ENCODE measurements around the gene NDUFA7. TPM values are rescaled to one million over a fixed set of nuclear protein-coding genes. Genes with fewer than 3 reads are reported as not detected.
A peak's percentile ranks its signal among the peaks of the same experiment; 100 is the strongest.
"Not testable (repeated sequence)": the region's sequence is repeated elsewhere in the genome, so short reads cannot be mapped to it uniquely, and the experiment has no call there.

The NDUFA7 gene
- total and polyA plus RNA-seq, 2 experiments from 2014 or later, result 17.6 to 108 TPM

GRCh38 chr19:8269724-8270123, 51.5 kb downstream of the NDUFA7 start:
- 92 to 100% methylated on average over 3 of the region's 3 CpGs for WGBS, 2 experiments (ENCODE audit: low coverage in 1 of 2, low lambda C conversion rate in 2 of 2, missing lambda C conversion rate in 2 of 2)
- in situ Hi-C loops (cut with MboI), result loop anchor here (5.0 kb wide), 1 partner anchor 43 kb away; no protein-coding TSS in a partner anchor
- H3K36me3 ChIP-seq (ENCODE audit: low read depth), result no peaks in the 10 kb centered on the region

DNA sequence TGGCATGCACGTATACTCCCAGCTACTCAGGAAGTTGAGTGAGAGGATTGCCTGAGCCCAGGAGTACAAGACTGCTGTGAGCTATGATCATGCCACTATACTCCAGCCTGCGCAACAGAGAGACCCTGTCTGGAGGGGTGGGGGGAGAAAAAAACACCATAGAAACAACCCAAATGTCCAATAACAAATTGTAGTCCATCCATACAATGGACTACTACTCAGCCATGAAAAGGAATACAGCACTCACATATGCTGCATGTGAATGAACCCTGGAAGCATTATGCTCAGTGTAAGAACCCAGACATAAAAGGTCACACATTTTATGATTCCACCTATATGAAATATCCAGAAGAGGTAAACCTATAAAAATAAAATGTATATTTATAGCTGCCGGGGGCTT, 55.3 kb downstream of the NDUFA7 start:
- Histone ChIP-seq H3K27ac (no peak overlapping the region), H4K20me1 (ENCODE audit: insufficient read depth) (no peaks in the 10 kb centered on the region), H2AFZ (no peak overlapping the region), H3K27me3 (replicated peaks; ENCODE audit: insufficient read depth) (no peaks in the 10 kb centered on the region), H3K79me2 (ENCODE audit: insufficient read depth) (no peaks in the 10 kb centered on the region), H3K9me3 (ENCODE audit: low read depth) (no peaks in the 10 kb centered on the region), H3K36me3 (ENCODE audit: low read depth) (no peaks in the 10 kb centered on the region), H3K9ac (no peak overlapping the region), H3K4me1 (ENCODE audit: insufficient read depth) (no peaks in the 10 kb centered on the region), H3K4me3 (no peak overlapping the region), H3K9me2 (ENCODE audit: insufficient read depth) (no peaks in the 10 kb centered on the region), H3F3A (ENCODE audit: insufficient read depth) (no peaks in the 10 kb centered on the region), H3K4me2 (ENCODE audit: unreplicated experiment) (no peak overlapping the region)
- WGBS, 2 experiments (ENCODE audit: low coverage in 1 of 2, low lambda C conversion rate in 2 of 2, missing lambda C conversion rate in 2 of 2), result 61 to 63% methylated on average over 3 of the region's 3 CpGs
- in situ Hi-C loops (cut with MboI), result loop anchor here (5.0 kb wide), 1 partner anchor 46 kb away; no protein-coding TSS in a partner anchor
- no peak for DNase-seq
- TF ChIP-seq EZH2phosphoT487 (IDR thresholded peaks at IDR 0.05; ENCODE audit: insufficient read depth, low read depth), result no peak
- no peak for TF ChIP-seq EZH2 (IDR thresholded peaks at IDR 0.05; ENCODE audit: insufficient read depth, poor library complexity, severe bottlenecking)

More at GRCh38 chr19:8269724-8270123, 51.5 kb downstream of the NDUFA7 start:
- H3K4me3 ChIP-seq, result no peak overlapping the region
- no peak for DNase-seq
- H3K27ac ChIP-seq, result no peak overlapping the region
- H3K79me2 ChIP-seq (ENCODE audit: insufficient read depth), result no peaks in the 10 kb centered on the region
- H3K4me1 ChIP-seq (ENCODE audit: insufficient read depth), result no peaks in the 10 kb centered on the region
- no peak overlapping the region for H3K9ac ChIP-seq
- no peaks in the 10 kb centered on the region for H3K9me3 ChIP-seq (ENCODE audit: low read depth)
- peak overlapping the region; percentile 90 for H3K4me2 ChIP-seq (ENCODE audit: unreplicated experiment)
- TF ChIP-seq EZH2phosphoT487 (IDR thresholded peaks at IDR 0.05; ENCODE audit: insufficient read depth, low read depth), result no peak
- TF ChIP-seq EZH2 (IDR thresholded peaks at IDR 0.05; ENCODE audit: insufficient read depth, poor library complexity, severe bottlenecking), result no peak
- H3K27me3 ChIP-seq (replicated peaks; ENCODE audit: insufficient read depth), result no peaks in the 10 kb centered on the region
- H3F3A ChIP-seq (ENCODE audit: insufficient read depth), result no peaks in the 10 kb centered on the region
- no peaks in the 10 kb centered on the region for H3K9me2 ChIP-seq (ENCODE audit: insufficient read depth)
- H4K20me1 ChIP-seq (ENCODE audit: insufficient read depth), result no peaks in the 10 kb centered on the region
- peak overlapping the region; percentile 97; the same call in 1 of the 2 replicates for H2AFZ ChIP-seq

DNA sequence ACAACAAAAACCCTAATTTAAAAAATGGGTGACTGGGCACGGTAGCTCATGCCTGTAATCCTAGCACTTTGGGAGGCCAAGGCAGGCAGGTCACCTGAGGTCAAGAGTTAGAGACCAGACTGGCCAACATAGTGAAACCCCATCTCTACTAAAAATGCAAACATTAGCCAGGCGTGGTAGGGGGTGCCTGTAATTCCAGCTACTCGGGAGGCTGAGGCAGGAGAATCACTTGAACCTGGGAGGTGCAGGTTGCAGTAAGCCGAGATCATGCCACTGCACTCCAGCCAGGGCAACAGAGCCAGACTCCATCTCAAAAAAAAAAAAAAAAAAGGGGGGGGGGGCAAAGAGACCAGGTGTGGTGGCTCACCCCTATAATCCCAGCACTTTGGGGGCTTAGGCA, 56.9 kb downstream of the NDUFA7 start:
- H3K4me3 ChIP-seq; H3K36me3 ChIP-seq (ENCODE audit: low read depth); H3F3A ChIP-seq (ENCODE audit: insufficient read depth); DNase-seq; in situ Hi-C loops (cut with MboI); H3K79me2 ChIP-seq (ENCODE audit: insufficient read depth); H4K20me1 ChIP-seq (ENCODE audit: insufficient read depth); H2AFZ ChIP-seq; H3K9me2 ChIP-seq (ENCODE audit: insufficient read depth); H3K4me1 ChIP-seq (ENCODE audit: insufficient read depth); H3K27ac ChIP-seq; H3K27me3 ChIP-seq (replicated peaks; ENCODE audit: insufficient read depth); H3K9ac ChIP-seq; H3K9me3 ChIP-seq (ENCODE audit: low read depth); H3K4me2 ChIP-seq (ENCODE audit: unreplicated experiment): not testable (repeated sequence)
- 88 to 92% methylated on average over 4 of the region's 4 CpGs for WGBS, 2 experiments (ENCODE audit: low coverage in 1 of 2, low lambda C conversion rate in 2 of 2, missing lambda C conversion rate in 2 of 2)

GRCh38 chr19:8262431-8262830, 58.7 kb downstream of the NDUFA7 start:
- H4K20me1 ChIP-seq (ENCODE audit: insufficient read depth), result no peaks in the 10 kb centered on the region
- 81 to 89% methylated on average over 6 of the region's 6 CpGs for WGBS, 2 experiments (ENCODE audit: low coverage in 1 of 2, low lambda C conversion rate in 2 of 2, missing lambda C conversion rate in 2 of 2)
- no peak overlapping the region for H3K27ac ChIP-seq
- in situ Hi-C loops (cut with MboI), result no loop called here
- H3K9me2 ChIP-seq (ENCODE audit: insufficient read depth), result no peaks in the 10 kb centered on the region
- no peaks in the 10 kb centered on the region for H3K36me3 ChIP-seq (ENCODE audit: low read depth)
- no peaks in the 10 kb centered on the region for H3F3A ChIP-seq (ENCODE audit: insufficient read depth)
- H3K79me2 ChIP-seq (ENCODE audit: insufficient read depth), result no peaks in the 10 kb centered on the region
- no peak overlapping the region for H2AFZ ChIP-seq
- no peak for DNase-seq
- no peaks in the 10 kb centered on the region for H3K9me3 ChIP-seq (ENCODE audit: low read depth)
- no peaks in the 10 kb centered on the region for H3K27me3 ChIP-seq (replicated peaks; ENCODE audit: insufficient read depth)
- no peak overlapping the region for H3K4me2 ChIP-seq (ENCODE audit: unreplicated experiment)
- no peaks in the 10 kb centered on the region for H3K4me1 ChIP-seq (ENCODE audit: insufficient read depth)
- H3K4me3 ChIP-seq, result no peak overlapping the region
- no peak overlapping the region for H3K9ac ChIP-seq
- no peak for TF ChIP-seq EZH2phosphoT487 (IDR thresholded peaks at IDR 0.05; ENCODE audit: insufficient read depth, low read depth)
- TF ChIP-seq EZH2 (IDR thresholded peaks at IDR 0.05; ENCODE audit: insufficient read depth, poor library complexity, severe bottlenecking), result no peak

DNA sequence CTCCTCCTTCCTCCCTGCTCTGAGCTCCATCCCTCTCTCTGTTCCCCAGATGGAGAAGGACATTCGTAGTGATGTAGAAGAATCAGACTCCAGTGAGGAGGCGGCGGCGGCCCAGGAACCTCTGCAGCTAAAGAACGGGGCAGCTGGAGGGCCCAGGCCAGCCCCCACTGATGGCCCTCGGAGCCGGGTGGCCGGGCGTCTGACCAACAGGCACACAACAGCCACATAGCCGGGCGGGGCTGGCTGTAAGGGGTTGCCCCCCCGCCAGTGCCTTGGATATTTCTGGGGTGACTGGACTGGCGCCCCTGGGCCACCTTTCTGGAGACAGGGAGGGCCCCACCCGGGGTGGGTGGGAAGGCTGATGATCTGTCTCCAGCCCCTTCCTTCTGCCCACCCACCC, 59.3 kb downstream of the NDUFA7 start:
- Histone ChIP-seq H2AFZ (no peak overlapping the region), H3K9me3 (ENCODE audit: low read depth) (no peaks in the 10 kb centered on the region), H3K4me3 (no peak overlapping the region), H3K9me2 (ENCODE audit: insufficient read depth) (no peaks in the 10 kb centered on the region), H3F3A (ENCODE audit: insufficient read depth) (no peaks in the 10 kb centered on the region), H3K79me2 (ENCODE audit: insufficient read depth) (no peaks in the 10 kb centered on the region), H3K4me2 (ENCODE audit: unreplicated experiment) (no peak overlapping the region), H3K36me3 (ENCODE audit: low read depth) (no peaks in the 10 kb centered on the region), H3K27me3 (replicated peaks; ENCODE audit: insufficient read depth) (no peaks in the 10 kb centered on the region), H4K20me1 (ENCODE audit: insufficient read depth) (no peaks in the 10 kb centered on the region), H3K4me1 (ENCODE audit: insufficient read depth) (no peaks in the 10 kb centered on the region), H3K9ac (no peak overlapping the region), H3K27ac (no peak overlapping the region)
- DNase-seq, result no peak
- TF ChIP-seq EZH2phosphoT487 (IDR thresholded peaks at IDR 0.05; ENCODE audit: insufficient read depth, low read depth) (no peak), EZH2 (IDR thresholded peaks at IDR 0.05; ENCODE audit: insufficient read depth, poor library complexity, severe bottlenecking) (no peak)
- WGBS, 2 experiments (ENCODE audit: low coverage in 1 of 2, low lambda C conversion rate in 2 of 2, missing lambda C conversion rate in 2 of 2), result 63 to 74% methylated on average over 10 to 13 of the region's 14 CpGs
- in situ Hi-C loops (cut with MboI), result no loop called here
